Breast epithelium (tissue), 3 donors: ENCODE results near the gene ALDH1A1.

Source experiments
- POLR2A ChIP-seq: fragments of 450-650 bp; IDR thresholded peaks from one replicate; pipeline ENCODE4 v1.6.1; 2016; ENCODE audit warnings: antibody characterized with exemption, mild to moderate bottlenecking, moderate library complexity
- POLR2AphosphoS5 ChIP-seq, 3 donors: sonication (generic); formaldehyde crosslinking; IDR thresholded peaks; one replicate each; pipeline ENCODE4 v1.6.1; 2017; ENCODE audit warnings: antibody characterized with exemption in 3 of 3
- TF ChIP-seq, protein P1 (sequence below), 3 donors: fragments of 450-650 bp; IDR thresholded peaks; one replicate each; pipeline ENCODE4 v1.5.1; 2016 to 2017; ENCODE audit warnings: antibody characterized with exemption in 3 of 3, mild to moderate bottlenecking in 3 of 3, moderate library complexity in 3 of 3

GRCh38 chr9:72933730-72934665 is 18.9 kb downstream of the ALDH1A1 start:
- TF ChIP-seq, protein P1, sequence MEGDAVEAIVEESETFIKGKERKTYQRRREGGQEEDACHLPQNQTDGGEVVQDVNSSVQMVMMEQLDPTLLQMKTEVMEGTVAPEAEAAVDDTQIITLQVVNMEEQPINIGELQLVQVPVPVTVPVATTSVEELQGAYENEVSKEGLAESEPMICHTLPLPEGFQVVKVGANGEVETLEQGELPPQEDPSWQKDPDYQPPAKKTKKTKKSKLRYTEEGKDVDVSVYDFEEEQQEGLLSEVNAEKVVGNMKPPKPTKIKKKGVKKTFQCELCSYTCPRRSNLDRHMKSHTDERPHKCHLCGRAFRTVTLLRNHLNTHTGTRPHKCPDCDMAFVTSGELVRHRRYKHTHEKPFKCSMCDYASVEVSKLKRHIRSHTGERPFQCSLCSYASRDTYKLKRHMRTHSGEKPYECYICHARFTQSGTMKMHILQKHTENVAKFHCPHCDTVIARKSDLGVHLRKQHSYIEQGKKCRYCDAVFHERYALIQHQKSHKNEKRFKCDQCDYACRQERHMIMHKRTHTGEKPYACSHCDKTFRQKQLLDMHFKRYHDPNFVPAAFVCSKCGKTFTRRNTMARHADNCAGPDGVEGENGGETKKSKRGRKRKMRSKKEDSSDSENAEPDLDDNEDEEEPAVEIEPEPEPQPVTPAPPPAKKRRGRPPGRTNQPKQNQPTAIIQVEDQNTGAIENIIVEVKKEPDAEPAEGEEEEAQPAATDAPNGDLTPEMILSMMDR (IDR thresholded peaks at IDR 0.05), result no peak
- TF ChIP-seq POLR2A, result no peak
- TF ChIP-seq POLR2AphosphoS5 (IDR thresholded peaks at IDR 0.05), result no peak
